Suppressor macrophage (primary cell): ENCODE results near the gene SEMA5A.
A peak's percentile ranks its signal among the peaks of the same experiment; 100 is the strongest.

Experiments used
- DNase-seq, 4 experiments: peaks; one replicate each; pipeline ENCODE4 v3.0.0-alpha.2; 2020 to 2022

Gene SEMA5A

DNA sequence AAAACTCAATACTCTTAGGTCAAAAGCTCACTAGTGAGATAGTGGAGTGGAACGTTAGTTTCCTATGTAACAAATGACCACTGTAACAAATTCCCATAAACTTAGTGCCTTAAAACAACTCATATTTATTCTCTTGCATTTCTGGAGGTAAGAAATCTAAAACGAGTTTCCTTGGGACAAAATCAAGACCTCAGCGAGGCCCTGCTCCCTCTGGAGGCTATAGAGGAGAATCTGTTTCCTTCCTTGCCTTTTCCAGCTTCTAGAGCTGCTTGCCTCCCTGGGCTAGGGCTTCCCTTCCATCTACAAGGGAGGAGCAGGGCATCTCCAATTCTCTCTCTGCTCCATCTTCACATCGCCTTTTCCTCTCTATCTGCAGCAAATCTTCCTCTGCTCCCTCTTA lies 32.0 kb downstream of the SEMA5A start:
- DNase-seq: peak in 1 of 4 experiments; percentile 6

GRCh38 chr5:9512457-9512856 lies 33.4 kb downstream of the SEMA5A start:
- no peak for DNase-seq

- no peak for DNase-seq
These were observed 37.9 kb downstream of the SEMA5A start for GRCh38 chr5:9507974-9508373.

- no peak for DNase-seq
These were observed 40.6 kb downstream of the SEMA5A start for GRCh38 chr5:9505225-9505624.

GRCh38 chr5:9502864-9503263 lies 43.0 kb downstream of the SEMA5A start:
- no peak for DNase-seq

DNA sequence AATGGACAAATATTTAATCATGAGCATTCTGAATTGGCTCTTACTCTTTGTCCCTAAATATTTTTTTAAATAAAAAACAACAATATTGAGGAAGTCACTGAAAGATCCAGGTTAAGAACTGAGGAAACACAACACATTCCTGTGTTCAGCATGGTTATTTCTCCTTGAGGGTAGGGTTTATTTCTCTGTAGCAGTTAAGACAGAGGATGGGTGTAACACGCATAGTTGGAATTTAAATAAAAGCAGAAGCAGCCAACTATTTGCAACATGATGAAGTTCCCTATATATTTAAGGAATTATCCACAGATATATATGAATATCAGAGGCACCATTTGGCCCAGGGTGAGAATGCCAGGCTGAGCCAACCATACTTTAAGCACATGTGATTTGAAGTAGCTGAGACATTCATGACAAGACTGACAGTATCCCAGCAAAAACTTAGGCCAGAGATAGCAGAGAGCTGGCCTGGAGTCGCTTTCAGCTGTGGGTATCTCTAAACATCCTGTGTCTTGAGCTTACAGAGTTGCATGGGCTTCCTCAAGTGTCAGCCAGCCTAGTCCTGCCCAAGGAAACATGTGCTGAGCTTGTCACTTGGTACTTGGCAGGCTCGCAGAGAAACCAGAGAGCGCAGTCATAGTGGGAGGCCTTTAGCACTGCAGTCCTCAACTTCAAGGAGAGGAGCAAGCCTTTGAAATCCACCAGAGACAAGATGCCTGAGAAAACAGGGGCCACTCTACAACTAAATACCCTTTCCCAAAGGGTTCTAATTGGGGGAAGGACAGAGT lies 43.6 kb downstream of the SEMA5A start:
- DNase-seq: no peak

DNA sequence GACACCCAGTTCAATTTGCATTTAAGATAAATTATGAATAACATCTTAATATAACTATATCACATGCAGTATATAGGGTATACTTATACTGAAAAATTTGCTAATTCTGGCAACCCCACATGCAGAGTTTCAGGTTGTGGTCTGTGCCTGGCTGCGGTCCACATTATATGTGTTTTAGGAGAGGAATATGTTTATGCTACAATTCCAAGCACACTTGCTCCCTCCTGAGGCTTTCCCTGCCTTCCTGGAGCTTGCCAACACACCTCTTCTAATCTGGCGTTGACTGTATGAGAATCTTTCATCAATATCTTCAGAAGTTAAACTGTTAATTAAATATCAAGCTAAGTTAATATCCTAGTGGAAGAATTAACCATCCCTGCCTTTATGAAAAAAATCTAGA lies 45.2 kb downstream of the SEMA5A start:
- DNase-seq: no peak

DNA sequence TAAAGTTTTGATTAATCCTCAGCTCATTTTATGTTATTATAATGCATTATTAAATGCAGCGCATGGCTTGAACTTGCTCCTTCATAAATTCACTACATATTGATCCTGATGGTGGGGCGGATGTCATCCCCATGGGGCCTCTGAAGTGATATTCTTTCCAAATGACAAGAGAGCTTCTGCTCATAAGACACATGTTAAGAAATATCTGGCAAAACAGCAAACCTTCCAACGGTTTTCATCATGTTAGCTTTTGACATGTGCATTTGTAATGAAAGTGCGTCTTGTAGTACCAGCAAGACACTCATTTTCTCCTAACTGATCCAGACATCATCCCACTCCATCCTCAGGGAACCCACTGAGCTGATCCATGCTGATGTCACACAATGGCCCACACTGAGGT lies 45.7 kb downstream of the SEMA5A start:
- no peak for DNase-seq

- DNase-seq: no peak
These were observed 46.4 kb downstream of the SEMA5A start for GRCh38 chr5:9499498-9499876.

GRCh38 chr5:9498541-9499497 lies 47.1 kb downstream of the SEMA5A start:
- peak in 3 of 4 experiments; percentile 1 to 27 (median 6) for DNase-seq

GRCh38 chr5:9497347-9497746 lies 48.5 kb downstream of the SEMA5A start:
- DNase-seq: no peak

DNA sequence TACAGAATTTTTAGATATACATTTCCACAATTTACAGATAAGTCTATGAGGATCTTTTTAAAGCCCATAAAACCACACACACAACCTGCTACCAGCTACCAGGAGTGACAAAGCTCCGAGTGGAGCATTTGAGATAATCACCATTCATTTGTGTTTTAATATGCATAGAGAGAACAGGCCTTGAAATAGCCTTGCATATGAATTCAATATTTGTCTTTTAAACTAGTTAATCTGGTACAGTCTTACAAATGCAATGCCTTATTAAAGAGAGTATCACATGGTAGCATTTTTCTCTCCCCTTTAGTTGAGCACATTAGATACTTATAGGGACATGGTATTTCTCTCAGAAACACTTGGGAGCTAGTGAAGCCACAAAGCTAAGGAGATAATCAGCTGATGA lies 49.1 kb downstream of the SEMA5A start:
- DNase-seq: no peak

DNA sequence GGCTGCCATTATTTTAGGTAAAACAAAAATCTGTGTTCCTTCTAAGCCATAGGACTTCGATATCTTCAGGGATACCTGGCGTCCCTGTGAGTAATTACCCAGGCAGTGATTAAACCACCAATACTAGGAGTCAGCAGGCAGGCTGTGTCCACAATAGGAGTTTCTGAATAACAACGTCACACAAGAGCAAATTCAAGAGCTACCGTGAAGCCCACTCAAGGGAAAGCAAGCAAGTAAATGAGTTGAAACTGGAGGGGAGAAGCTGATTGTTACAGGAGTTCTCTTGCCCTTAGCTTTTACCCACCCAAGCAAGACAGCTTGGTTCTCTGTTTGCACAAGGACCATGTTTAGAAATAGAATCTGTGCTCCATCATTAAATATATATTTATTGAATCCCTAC lies 50.8 kb downstream of the SEMA5A start:
- DNase-seq: no peak

- no peak for DNase-seq
These were observed 51.6 kb downstream of the SEMA5A start for GRCh38 chr5:9494301-9494700.

DNA sequence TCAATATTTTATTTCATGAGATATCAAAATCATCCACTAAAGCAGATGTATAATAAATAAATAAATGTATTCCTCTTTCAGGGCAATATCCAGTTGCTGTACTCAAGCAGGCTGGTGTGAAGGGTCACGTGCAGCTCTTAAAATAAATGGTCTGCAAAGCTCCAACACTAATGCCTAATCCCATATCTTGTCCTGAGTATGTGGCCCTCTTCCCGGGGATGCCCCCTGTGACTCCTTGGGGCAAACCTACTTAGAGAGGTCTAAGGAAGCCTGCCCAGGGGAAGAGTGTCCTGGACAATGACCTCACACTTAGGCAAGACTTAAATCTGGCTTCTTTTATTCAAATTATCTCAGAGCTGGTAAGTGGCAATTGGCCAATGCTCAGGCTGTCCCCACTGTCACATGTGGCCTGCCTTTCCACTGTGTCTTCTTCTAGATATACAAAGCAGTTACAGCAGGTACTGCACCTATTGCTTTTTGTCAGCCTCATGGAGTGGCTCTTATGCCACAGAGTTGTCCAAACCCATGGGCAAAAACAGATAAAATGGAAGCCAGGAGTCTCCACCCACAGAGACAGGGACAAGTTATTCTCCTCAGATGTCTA lies 55.3 kb downstream of the SEMA5A start:
- DNase-seq: no peak

- no peak for DNase-seq
These were observed 62.1 kb downstream of the SEMA5A start for GRCh38 chr5:9483779-9484178.

- DNase-seq: peak in 1 of 4 experiments; percentile 18
These were observed 62.6 kb downstream of the SEMA5A start for GRCh38 chr5:9483243-9483642.

DNA sequence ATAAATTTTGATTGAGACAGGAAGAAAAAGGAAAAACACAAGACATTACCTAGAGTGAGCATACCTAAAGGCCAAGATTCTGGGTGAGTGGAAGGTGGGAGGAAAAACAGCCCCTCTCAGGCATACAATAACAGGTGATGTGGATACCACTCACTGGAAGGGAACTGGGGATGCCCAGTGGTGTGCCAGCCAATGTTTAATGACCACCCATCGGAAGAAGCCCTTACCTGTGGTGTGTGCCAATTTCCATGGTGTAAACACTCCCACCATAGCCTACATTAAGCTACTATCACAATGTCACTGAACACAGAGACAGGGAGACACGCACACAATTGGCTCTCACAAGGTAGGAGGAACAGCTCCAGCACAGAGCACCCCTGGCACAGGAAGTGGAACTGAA lies 63.5 kb downstream of the SEMA5A start:
- DNase-seq: no peak

DNA sequence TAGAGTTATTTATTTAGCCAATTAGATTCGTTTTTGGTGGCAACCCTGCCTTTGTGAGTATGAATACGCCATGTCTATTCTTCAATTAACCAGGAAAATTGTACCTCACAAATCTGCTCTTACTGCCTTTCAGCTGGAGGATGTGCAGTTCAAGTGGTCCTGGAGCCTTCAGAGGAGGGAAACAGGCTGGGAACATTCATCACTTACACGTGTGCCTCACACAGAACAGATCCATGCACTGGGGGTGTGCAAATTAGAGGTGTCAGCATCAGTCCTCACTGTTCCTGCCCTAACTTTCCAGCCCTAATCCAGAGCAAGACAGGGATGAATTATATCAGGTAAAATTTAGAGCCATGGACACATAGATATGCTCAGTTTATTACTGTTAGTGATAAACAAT lies 65.4 kb downstream of the SEMA5A start:
- no peak for DNase-seq

DNA sequence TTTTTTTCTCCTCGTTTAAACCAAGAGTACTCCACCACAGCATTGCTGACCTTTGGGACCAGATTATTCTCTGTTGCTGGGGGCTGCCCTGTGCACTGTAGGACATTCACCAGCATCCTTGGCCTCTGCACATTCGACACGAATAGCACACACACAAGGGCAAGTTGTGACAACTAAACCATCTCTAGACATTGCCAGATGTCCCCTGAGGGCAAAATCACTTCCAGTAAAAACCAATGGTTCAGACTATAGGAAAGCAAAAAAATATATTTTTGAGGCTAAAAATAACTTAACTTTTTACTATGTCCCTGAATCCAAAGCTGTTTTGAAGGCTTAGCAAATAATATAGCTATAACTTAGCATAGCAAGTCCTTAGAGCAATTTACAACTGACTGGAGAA lies 65.9 kb downstream of the SEMA5A start:
- no peak for DNase-seq

- DNase-seq: no peak
These were observed 66.5 kb downstream of the SEMA5A start for GRCh38 chr5:9479361-9479760.

GRCh38 chr5:9477537-9477936 lies 68.3 kb downstream of the SEMA5A start:
- no peak for DNase-seq

DNA sequence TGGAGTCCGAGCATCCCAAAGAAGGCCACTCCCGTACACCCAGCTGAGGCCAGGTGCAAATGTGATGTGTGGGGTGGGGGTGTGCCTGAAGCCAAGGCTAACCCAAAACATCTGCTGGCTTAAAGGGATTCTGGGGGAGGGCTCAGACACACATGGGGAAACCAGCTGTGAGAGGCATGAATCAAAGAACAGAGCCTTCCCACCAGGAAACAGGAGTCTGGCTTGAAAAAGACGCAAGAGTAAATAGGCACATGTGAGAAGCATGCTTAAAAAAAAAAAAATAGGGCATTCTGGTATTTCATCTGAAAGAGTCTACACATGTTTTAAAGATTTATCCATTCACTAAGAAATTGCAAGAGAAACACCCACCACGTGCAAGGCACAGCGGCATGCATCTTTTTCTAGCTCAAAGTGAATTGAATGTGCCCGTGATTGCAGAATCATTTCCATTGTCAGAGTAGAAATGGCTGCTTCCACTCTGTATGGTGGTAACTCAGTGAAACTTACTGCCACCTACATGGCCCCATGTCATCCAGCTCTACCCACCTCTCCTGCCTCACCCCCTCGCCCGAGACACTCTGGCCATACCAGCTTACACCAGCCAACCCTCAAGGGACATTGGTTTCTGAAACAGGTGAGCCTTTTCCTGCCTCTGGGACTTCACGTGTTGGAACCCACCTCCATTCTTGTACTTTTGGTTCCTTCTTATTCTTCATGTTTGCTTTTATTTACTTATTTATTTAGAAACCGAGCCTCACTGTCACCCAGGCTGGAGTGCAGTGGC lies 71.5 kb downstream of the SEMA5A start:
- no peak for DNase-seq
